Mesenchymal stem cell (in vitro differentiated cells and primary cell): ENCODE results near the gene COG6.

ENCODE experiments used
- DNase-seq: peaks from one replicate; pipeline ENCODE4 v3.0.0-alpha.2; 2013
- H2AFZ ChIP-seq: one replicate; pipeline ENCODE4 v1.6.1; 2013; ENCODE audit warnings: low read depth, mild to moderate bottlenecking, control low read depth, inconsistent platforms, low read length, moderate library complexity
- H2AK5ac ChIP-seq: 2 replicates; pipeline ENCODE4 v1.6.1; 2013; ENCODE audit warnings: low read length, moderate library complexity, mild to moderate bottlenecking, inconsistent platforms; ENCODE audit not compliant: severe bottlenecking
- H2BK120ac ChIP-seq: one replicate; pipeline ENCODE4 v1.6.1; 2013; ENCODE audit warnings: low read depth, mild to moderate bottlenecking, inconsistent platforms, low read length, moderate library complexity
- H2BK12ac ChIP-seq, 2 experiments: one replicate each; pipeline ENCODE4 v1.6.1; 2013; ENCODE audit warnings: inconsistent platforms in 2 of 2, low read length in 2 of 2, mild to moderate bottlenecking in 2 of 2, moderate library complexity in 2 of 2, control low read depth in 1 of 2
- H2BK15ac ChIP-seq: one replicate; pipeline ENCODE4 v1.6.1; 2013; ENCODE audit warnings: mild to moderate bottlenecking, low read depth, inconsistent platforms; ENCODE audit not compliant: poor library complexity, severe bottlenecking
- H2BK5ac ChIP-seq: 2 replicates; pipeline ENCODE4 v1.6.1; 2013; ENCODE audit warnings: low read depth, mild to moderate bottlenecking, low read length, control low read depth, inconsistent platforms; ENCODE audit not compliant: poor library complexity, severe bottlenecking
- H3K14ac ChIP-seq, 2 experiments: one replicate each; pipeline ENCODE4 v1.6.1; 2013; ENCODE audit warnings: inconsistent platforms in 2 of 2, low read length in 2 of 2, control low read depth in 1 of 2, mild to moderate bottlenecking in 1 of 2, moderate library complexity in 1 of 2
- H3K18ac ChIP-seq, 2 experiments: one replicate each; pipeline ENCODE4 v1.6.1; 2013; ENCODE audit warnings: inconsistent platforms in 2 of 2, low read length in 2 of 2, control low read depth in 1 of 2, low read depth in 1 of 2, mild to moderate bottlenecking in 1 of 2
- H3K23ac ChIP-seq, 2 experiments: one replicate each; pipeline ENCODE4 v1.6.1; 2013; ENCODE audit warnings: inconsistent platforms in 2 of 2, low read length in 2 of 2, mild to moderate bottlenecking in 2 of 2, moderate library complexity in 2 of 2, control low read depth in 1 of 2
- H3K27ac ChIP-seq: 2 replicates; pipeline ENCODE4 v1.5.1; 2013; ENCODE audit warnings: mild to moderate bottlenecking, moderate library complexity, low read length, control low read depth, inconsistent platforms; ENCODE audit not compliant: poor library complexity, severe bottlenecking
- H3K27me3 ChIP-seq, 2 experiments: 2 replicates each; pipeline versions ENCODE4 v1.6.1 to v1.7.0; 2013; ENCODE audit warnings: low read length in 2 of 2, mild to moderate bottlenecking in 2 of 2, moderate library complexity in 2 of 2, control low read depth in 1 of 2, inconsistent platforms in 1 of 2; ENCODE audit not compliant: control insufficient read depth in 1 of 2, insufficient read depth in 1 of 2
- H3K36me3 ChIP-seq, 2 experiments: 2 replicates each; pipeline versions ENCODE4 v1.6.1 to v1.7.0; 2013; ENCODE audit warnings: low read length in 2 of 2, control low read depth in 1 of 2, inconsistent platforms in 1 of 2, low read depth in 1 of 2, mild to moderate bottlenecking in 1 of 2; ENCODE audit not compliant: insufficient read depth in 2 of 2, control insufficient read depth in 1 of 2
- H3K4ac ChIP-seq, 2 experiments: one replicate each; pipeline ENCODE4 v1.6.1; 2013; ENCODE audit warnings: inconsistent platforms in 2 of 2, low read length in 2 of 2, mild to moderate bottlenecking in 2 of 2, moderate library complexity in 2 of 2, control low read depth in 1 of 2, low read depth in 1 of 2
- H3K4me1 ChIP-seq: 2 replicates; pipeline ENCODE4 v1.6.1; 2013; ENCODE audit warnings: low read depth, low read length, control low read depth; ENCODE audit not compliant: control insufficient read depth, insufficient read depth
- H3K4me2 ChIP-seq: 2 replicates; pipeline ENCODE4 v1.6.1; 2013; ENCODE audit warnings: low read length, mild to moderate bottlenecking, inconsistent platforms; ENCODE audit not compliant: poor library complexity, severe bottlenecking
- H3K4me3 ChIP-seq, 2 experiments: 2 replicates each; pipeline versions ENCODE4 v1.5.1 to v1.7.0; 2013; ENCODE audit warnings: low read length in 2 of 2, mild to moderate bottlenecking in 2 of 2, control low read depth in 1 of 2, low read depth in 1 of 2; ENCODE audit not compliant: insufficient read depth in 1 of 2
- H3K79me1 ChIP-seq: replicated peaks from 2 replicates; pipeline ENCODE4 v1.6.1; 2013; ENCODE audit warnings: mild to moderate bottlenecking, control low read depth, low read length, inconsistent platforms; ENCODE audit not compliant: poor library complexity, severe bottlenecking
- H3K9ac ChIP-seq: 2 replicates; pipeline ENCODE4 v1.7.0; 2013; ENCODE audit warnings: mild to moderate bottlenecking, low read length, moderate library complexity
- H3K9me3 ChIP-seq: 2 replicates; pipeline ENCODE4 v1.7.0; 2013; ENCODE audit warnings: mild to moderate bottlenecking, low read length; ENCODE audit not compliant: control insufficient read depth
- H4K8ac ChIP-seq: one replicate; pipeline ENCODE4 v1.6.1; 2013; ENCODE audit warnings: inconsistent platforms, mild to moderate bottlenecking, low read length, moderate library complexity
- H4K91ac ChIP-seq: one replicate; pipeline ENCODE4 v1.6.1; 2013; ENCODE audit warnings: mild to moderate bottlenecking, low read length, inconsistent platforms
- WGBS: methylation state at CpG from one replicate; pipeline ENCODE4 v1.1.7; 2013; ENCODE audit warnings: mixed read lengths; 5-methylcytosine and 5-hydroxymethylcytosine counted together

Gene COG6

GRCh38 chr13:39779337-39780265, 124.1 kb downstream of the COG6 start:
- peaks cover 2% of the 10 kb centered on the region for H3K4me1 ChIP-seq
- H3K18ac ChIP-seq: no peak overlapping the region
- no peak overlapping the region for H2AK5ac ChIP-seq
- peaks cover 3% of the 10 kb centered on the region for H3K9me3 ChIP-seq
- WGBS: 47% methylated on average over 5 of the region's 8 CpGs
- H2BK5ac ChIP-seq: no peak overlapping the region
- H2BK120ac ChIP-seq: no peak overlapping the region
- no peak overlapping the region for H3K27ac ChIP-seq
- no peak overlapping the region for H2BK12ac ChIP-seq
- no peak overlapping the region for H4K91ac ChIP-seq
- no peak overlapping the region for H3K9ac ChIP-seq
- H3K4me3 ChIP-seq: no peak overlapping the region
- H2BK15ac ChIP-seq: no peak overlapping the region
- H3K27me3 ChIP-seq: no peaks in the 10 kb centered on the region
- H3K14ac ChIP-seq: no peak overlapping the region
- no peak overlapping the region for H2AFZ ChIP-seq
- H3K4me2 ChIP-seq: no peak overlapping the region
- H4K8ac ChIP-seq: no peak overlapping the region
- no peaks in the 10 kb centered on the region for H3K36me3 ChIP-seq
- H3K4ac ChIP-seq: no peak overlapping the region
- no peaks in the 10 kb centered on the region for H3K79me1 ChIP-seq
- no peak overlapping the region for H3K23ac ChIP-seq
- peak; percentile 48 for DNase-seq

- Histone ChIP-seq H2BK5ac (no peak overlapping the region), H3K9ac (no peak overlapping the region), H2BK120ac (no peak overlapping the region), H3K14ac (no peak overlapping the region), H3K4ac (no peak overlapping the region), H4K8ac (no peak overlapping the region), H2BK12ac (no peak overlapping the region), H2BK15ac (no peak overlapping the region), H4K91ac (no peak overlapping the region), H3K27ac (no peak overlapping the region), H3K4me1 (peaks cover 2% of the 10 kb centered on the region), H3K23ac (no peak overlapping the region), H3K4me2 (no peak overlapping the region), H2AK5ac (no peak overlapping the region), H3K79me1 (no peaks in the 10 kb centered on the region), H2AFZ (no peak overlapping the region), H3K18ac (no peak overlapping the region), H3K4me3 (no peak overlapping the region), H3K27me3 (no peaks in the 10 kb centered on the region), H3K9me3 (peaks cover 3% of the 10 kb centered on the region), H3K36me3 (no peaks in the 10 kb centered on the region)
- WGBS: over 99% methylated on average over 5 of the region's 6 CpGs
- DNase-seq: no peak
These were observed 125.2 kb downstream of the COG6 start for GRCh38 chr13:39780711-39781110.

GRCh38 chr13:39781381-39781780, 125.9 kb downstream of the COG6 start:
- Histone ChIP-seq H2BK120ac (no peak overlapping the region), H2BK15ac (no peak overlapping the region), H3K9ac (no peak overlapping the region), H3K36me3 (no peaks in the 10 kb centered on the region), H3K27ac (no peak overlapping the region), H3K23ac (no peak overlapping the region), H3K9me3 (peaks cover 3% of the 10 kb centered on the region), H3K79me1 (no peaks in the 10 kb centered on the region), H3K4me1 (peaks cover 4% of the 10 kb centered on the region), H2BK12ac (no peak overlapping the region), H2AFZ (no peak overlapping the region), H4K8ac (no peak overlapping the region), H3K27me3 (no peaks in the 10 kb centered on the region), H3K14ac (no peak overlapping the region), H4K91ac (no peak overlapping the region), H2BK5ac (no peak overlapping the region), H2AK5ac (no peak overlapping the region), H3K18ac (no peak overlapping the region), H3K4me2 (no peak overlapping the region), H3K4ac (no peak overlapping the region), H3K4me3 (no peak overlapping the region)
- no peak for DNase-seq
- 96% methylated on average over 2 of the region's 2 CpGs for WGBS

GRCh38 chr13:39783051-39783450, 127.6 kb downstream of the COG6 start:
- H3K4me2 ChIP-seq: no peak overlapping the region
- H2BK120ac ChIP-seq: no peak overlapping the region
- H3K14ac ChIP-seq: no peak overlapping the region
- H3K4me1 ChIP-seq: peaks cover 2% of the 10 kb centered on the region
- no peak overlapping the region for H3K27ac ChIP-seq
- H3K9ac ChIP-seq: no peak overlapping the region
- no peak overlapping the region for H2BK12ac ChIP-seq
- H3K18ac ChIP-seq: no peak overlapping the region
- H2BK15ac ChIP-seq: no peak overlapping the region
- H4K91ac ChIP-seq: no peak overlapping the region
- H3K9me3 ChIP-seq: peaks cover 3% of the 10 kb centered on the region
- no peaks in the 10 kb centered on the region for H3K27me3 ChIP-seq
- no peak overlapping the region for H2AK5ac ChIP-seq
- H4K8ac ChIP-seq: no peak overlapping the region
- H3K4ac ChIP-seq: no peak overlapping the region
- no peaks in the 10 kb centered on the region for H3K79me1 ChIP-seq
- WGBS: no CpG with 5 or more reads among the region's 1 CpG
- H2AFZ ChIP-seq: no peak overlapping the region
- no peak overlapping the region for H3K4me3 ChIP-seq
- no peaks in the 10 kb centered on the region for H3K36me3 ChIP-seq
- DNase-seq: no peak
- H3K23ac ChIP-seq: no peak overlapping the region
- H2BK5ac ChIP-seq: no peak overlapping the region
